NCI-H774 (cell line): Measurements from ENCODE around the gene THTPA.

ENCODE experiments used
- DNase-seq: peaks from one replicate; lab custom pipeline; 2025; lab: John Stamatoyannopoulos, UW

Gene THTPA

GRCh38 chr14:23555882-23556699, at the start of gene THTPA:
THTPA (plus strand) TSS chr14:23556271; CDS start chr14:23556758, 487 bp downstream.
- peak; percentile 87 for DNase-seq

GRCh38 chr14:23512156-23512555, 43.9 kb upstream of the THTPA start:
- DNase-seq, result peak; percentile 51

GRCh38 chr14:23513005-23513817, 42.9 kb upstream of the THTPA start:
- DNase-seq, result peak; percentile 57

GRCh38 chr14:23513818-23514643, 42.0 kb upstream of the THTPA start:
- DNase-seq, result no peak

GRCh38 chr14:23514644-23514957, 41.5 kb upstream of the THTPA start:
- DNase-seq, result no peak

GRCh38 chr14:23517650-23518326, 38.3 kb upstream of the THTPA start:
- DNase-seq, result no peak

- DNase-seq, result no peak
Observed at GRCh38 chr14:23518709-23519108, 37.4 kb upstream of the THTPA start.

- no peak for DNase-seq
Observed at GRCh38 chr14:23520899-23521533, 35.1 kb upstream of the THTPA start.

- DNase-seq, result no peak
Observed at GRCh38 chr14:23521785-23522640, 34.1 kb upstream of the THTPA start.

GRCh38 chr14:23522643-23523198, 33.4 kb upstream of the THTPA start:
- no peak for DNase-seq

GRCh38 chr14:23523229-23524016, 32.6 kb upstream of the THTPA start:
- DNase-seq, result no peak

GRCh38 chr14:23524954-23525353, 31.1 kb upstream of the THTPA start:
- no peak for DNase-seq

GRCh38 chr14:23525611-23526010, 30.5 kb upstream of the THTPA start:
- DNase-seq, result no peak

GRCh38 chr14:23528555-23528954, 27.5 kb upstream of the THTPA start:
- DNase-seq, result no peak

- DNase-seq, result no peak
Observed at GRCh38 chr14:23529016-23529415, 27.1 kb upstream of the THTPA start.

GRCh38 chr14:23530375-23531055, 25.6 kb upstream of the THTPA start:
- no peak for DNase-seq

GRCh38 chr14:23531391-23531790, 24.7 kb upstream of the THTPA start:
- DNase-seq, result no peak

- no peak for DNase-seq
Observed at GRCh38 chr14:23532658-23533057, 23.4 kb upstream of the THTPA start.
